Fibroblast of lung (primary cell): ENCODE results near the gene ZNF804B. TPM values are rescaled to one million over a fixed set of nuclear protein-coding genes. Genes with fewer than 3 reads are reported as not detected.

Source experiments
- DNase-seq, 2 donors: peaks; one replicate each; pipeline versions ENCODE4 v3.0.0 to v3.0.0-alpha.2; 2010; ENCODE audit warnings: low read depth in 2 of 2
- H2AFZ ChIP-seq: 2 replicates; pipeline ENCODE4 v1.5.1; 2012; ENCODE audit warnings: low read length, control low read depth, inconsistent platforms
- H3K27ac ChIP-seq: 2 replicates; pipeline ENCODE4 v1.5.1; 2011; ENCODE audit warnings: low read length, control low read depth; ENCODE audit not compliant: insufficient read depth
- H3K27me3 ChIP-seq: 2 replicates; pipeline ENCODE4 v1.5.1; 2011; ENCODE audit warnings: mild to moderate bottlenecking, low read length; ENCODE audit not compliant: control insufficient read depth, insufficient read depth
- H3K36me3 ChIP-seq: 2 replicates; pipeline ENCODE4 v1.5.1; 2011; ENCODE audit warnings: low read length; ENCODE audit not compliant: control insufficient read depth, insufficient read depth
- H3K4me1 ChIP-seq: 2 replicates; pipeline ENCODE4 v1.5.1; 2011; ENCODE audit warnings: low read length; ENCODE audit not compliant: control insufficient read depth, insufficient read depth; ENCODE audit errors: extremely low read depth
- H3K4me2 ChIP-seq: 2 replicates; pipeline ENCODE4 v1.5.1; 2011; ENCODE audit warnings: low read length, control low read depth; ENCODE audit not compliant: insufficient read depth; ENCODE audit errors: extremely low read depth
- H3K4me3 ChIP-seq, 4 experiments: fragments of 200-600 bp in 1 of 4; sonication (generic) in 1 of 4; replicated peaks in 1 of 4; 2 replicates each; pipeline ENCODE4 v1.5.1; 2011 to 2016; ENCODE audit warnings: low read length in 4 of 4, low read depth in 3 of 4, mild to moderate bottlenecking in 3 of 4, control low read depth in 2 of 4, inconsistent platforms in 1 of 4, mixed read lengths in 1 of 4; ENCODE audit not compliant: insufficient read depth in 1 of 4; ENCODE audit errors: control extremely low read depth in 1 of 4
- H3K79me2 ChIP-seq: 2 replicates; pipeline ENCODE4 v1.5.1; 2012; ENCODE audit warnings: mild to moderate bottlenecking, low read length, inconsistent platforms; ENCODE audit not compliant: control insufficient read depth, insufficient read depth
- H3K9ac ChIP-seq: 2 replicates; pipeline ENCODE4 v1.5.1; 2011; ENCODE audit warnings: mild to moderate bottlenecking, low read length, control low read depth; ENCODE audit not compliant: insufficient read depth
- H3K9me3 ChIP-seq: 2 replicates; pipeline ENCODE4 v1.5.1; 2012; ENCODE audit warnings: low read depth, low read length; ENCODE audit not compliant: control insufficient read depth, insufficient read depth
- H4K20me1 ChIP-seq: 2 replicates; pipeline ENCODE4 v1.5.1; 2011; ENCODE audit warnings: low read length; ENCODE audit not compliant: control insufficient read depth, insufficient read depth; ENCODE audit errors: extremely low read depth
- EZH2 ChIP-seq: IDR thresholded peaks from 2 replicates; pipeline ENCODE4 v1.5.1; 2012; ENCODE audit warnings: low read length, control low read depth, mild to moderate bottlenecking; ENCODE audit errors: missing control alignments
- polyA plus RNA-seq, 2 donors: library from polyadenylated mRNA; depleted of rRNA in 1 of 2; stranded (reverse) in 1 of 2; unstranded in 1 of 2; fragments of >200 nt; gene quantifications; 2 replicates each; pipeline ENCODE4 v1.2.1, GENCODE V29; 2011 to 2012; ENCODE audit warnings: missing spikeins in 1 of 2
- total RNA-seq: library from RNA; depleted of rRNA; stranded (reverse); fragments of >200 nt; gene quantifications from 2 replicates; pipeline ENCODE4 v1.2.1, GENCODE V29; 2014
- TF ChIP-seq, protein P1 (sequence below), 2 donors: IDR thresholded peaks in 1 of 2; conservative IDR thresholded peaks in 1 of 2; 1 replicate in 1 of 2; 2 replicates in 1 of 2; pipeline ENCODE4 v1.5.1; 2011 to 2012; ENCODE audit warnings: low read length in 2 of 2, control low read depth in 1 of 2, inconsistent platforms in 1 of 2, low read depth in 1 of 2, mild to moderate bottlenecking in 1 of 2

ZNF804B gene
- total and polyA plus RNA-seq, 2 donors (not counting 1 experiment from before 2014, with no cell fraction given), result not detected

DNA sequence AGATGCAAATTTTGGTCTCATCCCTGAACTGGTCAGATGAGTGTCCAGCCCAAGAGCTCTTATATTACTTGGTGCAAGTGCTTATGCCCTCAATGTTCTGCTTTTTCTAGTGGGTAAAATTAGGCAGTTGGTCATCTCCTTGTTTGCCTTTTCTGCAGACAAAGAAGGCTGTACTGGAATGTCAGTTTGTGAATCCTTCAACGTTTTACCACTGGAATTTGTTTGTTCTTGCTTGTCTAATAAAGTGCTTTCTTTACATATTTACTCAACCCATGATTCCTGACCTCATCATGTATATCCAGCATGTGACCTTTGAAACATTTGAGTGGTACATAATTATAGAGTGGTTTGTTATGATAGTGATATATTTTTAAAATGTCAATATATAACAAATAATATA lies 268.3 kb downstream of the ZNF804B start:
- Histone ChIP-seq H2AFZ (no peak overlapping the region), H3K27ac (no peak overlapping the region)
- TF ChIP-seq, protein P1, sequence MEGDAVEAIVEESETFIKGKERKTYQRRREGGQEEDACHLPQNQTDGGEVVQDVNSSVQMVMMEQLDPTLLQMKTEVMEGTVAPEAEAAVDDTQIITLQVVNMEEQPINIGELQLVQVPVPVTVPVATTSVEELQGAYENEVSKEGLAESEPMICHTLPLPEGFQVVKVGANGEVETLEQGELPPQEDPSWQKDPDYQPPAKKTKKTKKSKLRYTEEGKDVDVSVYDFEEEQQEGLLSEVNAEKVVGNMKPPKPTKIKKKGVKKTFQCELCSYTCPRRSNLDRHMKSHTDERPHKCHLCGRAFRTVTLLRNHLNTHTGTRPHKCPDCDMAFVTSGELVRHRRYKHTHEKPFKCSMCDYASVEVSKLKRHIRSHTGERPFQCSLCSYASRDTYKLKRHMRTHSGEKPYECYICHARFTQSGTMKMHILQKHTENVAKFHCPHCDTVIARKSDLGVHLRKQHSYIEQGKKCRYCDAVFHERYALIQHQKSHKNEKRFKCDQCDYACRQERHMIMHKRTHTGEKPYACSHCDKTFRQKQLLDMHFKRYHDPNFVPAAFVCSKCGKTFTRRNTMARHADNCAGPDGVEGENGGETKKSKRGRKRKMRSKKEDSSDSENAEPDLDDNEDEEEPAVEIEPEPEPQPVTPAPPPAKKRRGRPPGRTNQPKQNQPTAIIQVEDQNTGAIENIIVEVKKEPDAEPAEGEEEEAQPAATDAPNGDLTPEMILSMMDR (conservative IDR thresholded peaks at IDR 0.05 in 1 of 2, IDR thresholded peaks at IDR 0.05 in 1 of 2; ENCODE audit: low read depth in 1 of 2, low read length in 2 of 2), result no peak
- no peak for TF ChIP-seq EZH2

DNA sequence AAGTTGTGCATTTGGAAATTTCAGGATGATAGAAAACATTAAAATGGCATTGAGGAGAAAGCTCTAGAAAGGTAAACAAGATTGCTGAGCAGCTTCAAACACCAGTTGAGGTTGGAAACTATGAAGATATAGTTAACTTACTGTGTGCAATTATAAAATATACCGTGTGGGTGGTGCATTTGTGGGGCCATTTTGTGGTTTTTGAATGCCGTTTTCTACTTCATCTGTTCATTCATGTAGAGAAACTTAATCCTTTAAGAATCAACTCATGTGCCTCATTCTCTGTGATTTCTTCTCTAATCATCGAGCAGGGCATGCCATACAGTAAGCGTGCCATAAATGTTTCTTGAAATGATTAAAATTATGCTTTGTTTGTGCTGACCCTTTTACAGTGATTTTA lies 268.8 kb downstream of the ZNF804B start:
- no peak overlapping the region for H3K9ac ChIP-seq
- no peaks in the 10 kb centered on the region for H3K79me2 ChIP-seq
- H4K20me1 ChIP-seq, result no peaks in the 10 kb centered on the region
- no peaks in the 10 kb centered on the region for H3K9me3 ChIP-seq
- no peak for DNase-seq
- no peak overlapping the region for H2AFZ ChIP-seq
- no peaks in the 10 kb centered on the region for H3K36me3 ChIP-seq
- H3K27ac ChIP-seq, result no peak overlapping the region
- no peaks in the 10 kb centered on the region for H3K4me1 ChIP-seq
- no peak overlapping the region for H3K4me3 ChIP-seq
- TF ChIP-seq, protein P1 (conservative IDR thresholded peaks at IDR 0.05 in 1 of 2, IDR thresholded peaks at IDR 0.05 in 1 of 2; ENCODE audit: low read depth in 1 of 2, low read length in 2 of 2), result no peak
- TF ChIP-seq EZH2, result no peak
- no peak overlapping the region for H3K4me2 ChIP-seq
- H3K27me3 ChIP-seq, result no peaks in the 10 kb centered on the region

More for the DNA sequence above, 268.3 kb downstream of the ZNF804B start:
- no peak overlapping the region for H3K4me3 ChIP-seq
- no peak overlapping the region for H3K4me2 ChIP-seq
- no peaks in the 10 kb centered on the region for H3K4me1 ChIP-seq
- no peaks in the 10 kb centered on the region for H3K79me2 ChIP-seq
- no peaks in the 10 kb centered on the region for H3K36me3 ChIP-seq
- no peaks in the 10 kb centered on the region for H3K27me3 ChIP-seq
- no peaks in the 10 kb centered on the region for H4K20me1 ChIP-seq
- no peak overlapping the region for H3K9ac ChIP-seq
- DNase-seq, result no peak
- H3K9me3 ChIP-seq, result no peaks in the 10 kb centered on the region

DNA sequence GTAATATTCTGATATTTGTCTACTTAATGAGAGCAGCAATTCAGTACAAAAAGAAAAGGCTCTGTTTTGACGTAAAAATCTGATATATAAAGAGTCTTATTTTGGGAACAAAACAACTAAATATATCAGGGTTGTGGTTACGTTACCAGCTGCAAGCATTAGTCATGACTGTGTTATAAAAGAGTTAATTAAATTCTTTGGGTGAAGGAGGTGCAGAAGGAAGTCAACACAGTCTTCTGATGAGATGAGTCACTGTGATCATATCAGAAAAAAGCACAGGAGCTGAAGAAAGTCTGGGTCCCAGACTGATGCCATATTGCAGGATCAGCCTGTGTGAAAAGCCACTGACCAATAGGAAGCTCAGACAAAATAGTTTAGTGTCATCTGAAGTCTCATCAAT lies 270.4 kb downstream of the ZNF804B start:
- TF ChIP-seq, protein P1 (conservative IDR thresholded peaks at IDR 0.05 in 1 of 2, IDR thresholded peaks at IDR 0.05 in 1 of 2; ENCODE audit: low read depth in 1 of 2, low read length in 2 of 2), result no peak
- no peak for TF ChIP-seq EZH2
- Histone ChIP-seq H3K9me3 (no peaks in the 10 kb centered on the region), H3K27ac (no peak overlapping the region), H3K4me3 (no peak overlapping the region), H3K36me3 (no peaks in the 10 kb centered on the region), H3K4me2 (no peak overlapping the region), H3K27me3 (no peaks in the 10 kb centered on the region), H3K79me2 (no peaks in the 10 kb centered on the region), H2AFZ (no peak overlapping the region), H3K4me1 (no peaks in the 10 kb centered on the region), H3K9ac (no peak overlapping the region), H4K20me1 (no peaks in the 10 kb centered on the region)
- DNase-seq, result peak in 1 of 2 donors; percentile 67
